SK-N-SH treated with all-trans-retinoic acid at 6 μM for 48 hours (cell line): ENCODE measurements around the gene DYNC1H1.
A peak's percentile ranks its signal among the peaks of the same experiment; 100 is the strongest.

Source experiments
- ATAC-seq: fragments of 200-7000 bp; cut with Tn5 transposase; 3 replicates; pipeline ENCODE4 v1.9.1; 2020; ENCODE audit warnings: mild to moderate bottlenecking, moderate library complexity
- ARNTL ChIP-seq: fragments of 450-650 bp; formaldehyde crosslinking; IDR thresholded peaks from 2 replicates; pipeline ENCODE4 v1.5.0; 2020; ENCODE audit warnings: low read depth, mild to moderate bottlenecking, moderate library complexity, borderline replicate concordance
- BACH2 ChIP-seq: fragments of 250-450 bp; sonication (Bioruptor Pico); IDR thresholded peaks from 2 replicates; pipeline ENCODE4 v1.9.0; 2021; ENCODE audit warnings: mild to moderate bottlenecking, borderline replicate concordance
- CREB5 ChIP-seq: fragments of 250-450 bp; sonication (Bioruptor Pico); IDR thresholded peaks from 2 replicates; pipeline ENCODE4 v1.5.1; 2020; ENCODE audit warnings: low read depth, mild to moderate bottlenecking, moderate library complexity
- CSRNP3 ChIP-seq: fragments of 250-450 bp; sonication (Bioruptor Pico); IDR thresholded peaks from 2 replicates; pipeline ENCODE4 v1.5.1; 2021; ENCODE audit warnings: mild to moderate bottlenecking, moderate library complexity
- ESRRG ChIP-seq: fragments of 250-450 bp; sonication (Bioruptor Pico); IDR thresholded peaks from 2 replicates; pipeline ENCODE4 v1.6.1; 2021; ENCODE audit warnings: mild to moderate bottlenecking
- GLIS3 ChIP-seq: fragments of 250-450 bp; sonication (Bioruptor Pico); IDR thresholded peaks from 2 replicates; pipeline ENCODE4 v1.5.0; 2020; ENCODE audit warnings: mild to moderate bottlenecking, moderate library complexity
- OSR1 ChIP-seq: fragments of 250-450 bp; sonication (Bioruptor Pico); IDR thresholded peaks from 2 replicates; pipeline ENCODE4 v1.8.0; 2022; ENCODE audit warnings: moderate library complexity, mild to moderate bottlenecking, inconsistent platforms
- PATZ1 ChIP-seq: fragments of 250-450 bp; sonication (Bioruptor Pico); IDR thresholded peaks from 2 replicates; pipeline ENCODE4 v1.8.0; 2020; ENCODE audit warnings: mild to moderate bottlenecking, moderate library complexity, borderline replicate concordance
- PPARA ChIP-seq: fragments of 250-450 bp; sonication (Bioruptor Pico); IDR thresholded peaks from 2 replicates; pipeline ENCODE4 v1.5.0; 2020; ENCODE audit warnings: mild to moderate bottlenecking, borderline replicate concordance
- RARB ChIP-seq: fragments of 250-450 bp; sonication (Bioruptor Pico); IDR thresholded peaks from 2 replicates; pipeline ENCODE4 v1.8.0; 2021; ENCODE audit warnings: mild to moderate bottlenecking, moderate library complexity
- TCF4 ChIP-seq: fragments of 250-450 bp; sonication (Bioruptor Pico); IDR thresholded peaks from 2 replicates; pipeline ENCODE4 v1.8.0; 2021; ENCODE audit warnings: mild to moderate bottlenecking, moderate library complexity, borderline replicate concordance
- TSHZ2 ChIP-seq: fragments of 250-450 bp; sonication (Bioruptor Pico); IDR thresholded peaks from 2 replicates; pipeline ENCODE4 v1.5.0; 2020; ENCODE audit warnings: mild to moderate bottlenecking, moderate library complexity
- ZC3H10 ChIP-seq: fragments of 250-450 bp; sonication (Bioruptor Pico); IDR thresholded peaks from 2 replicates; pipeline ENCODE4 v1.5.1; 2021; ENCODE audit warnings: mild to moderate bottlenecking, moderate library complexity
- ZFP3 ChIP-seq: fragments of 250-450 bp; sonication (Bioruptor Pico); IDR thresholded peaks from 2 replicates; pipeline ENCODE4 v1.5.0; 2020; ENCODE audit warnings: mild to moderate bottlenecking, moderate library complexity
- ZFP30 ChIP-seq: fragments of 450-650 bp; formaldehyde crosslinking; IDR thresholded peaks from 2 replicates; pipeline ENCODE4 v1.5.0; 2022; ENCODE audit warnings: mild to moderate bottlenecking, moderate library complexity
- ZNF565 ChIP-seq: fragments of 450-650 bp; formaldehyde crosslinking; conservative IDR thresholded peaks from 2 replicates; pipeline ENCODE4 v1.5.0; 2020; ENCODE audit warnings: low read depth, mild to moderate bottlenecking, moderate library complexity
- ZNF70 ChIP-seq: fragments of 450-650 bp; formaldehyde crosslinking; IDR thresholded peaks from 2 replicates; pipeline ENCODE4 v1.5.0; 2020; ENCODE audit warnings: mild to moderate bottlenecking, moderate library complexity
- ZNF8 ChIP-seq: fragments of 450-650 bp; formaldehyde crosslinking; IDR thresholded peaks from 2 replicates; pipeline ENCODE4 v1.5.0; 2020; ENCODE audit warnings: mild to moderate bottlenecking, moderate library complexity
- TF ChIP-seq, protein P1 (sequence below): fragments of 250-450 bp; sonication (Bioruptor Pico); IDR thresholded peaks from 2 replicates; pipeline ENCODE4 v1.8.0; 2021; ENCODE audit warnings: low read depth, mild to moderate bottlenecking, moderate library complexity, borderline replicate concordance

DYNC1H1 gene

DNA sequence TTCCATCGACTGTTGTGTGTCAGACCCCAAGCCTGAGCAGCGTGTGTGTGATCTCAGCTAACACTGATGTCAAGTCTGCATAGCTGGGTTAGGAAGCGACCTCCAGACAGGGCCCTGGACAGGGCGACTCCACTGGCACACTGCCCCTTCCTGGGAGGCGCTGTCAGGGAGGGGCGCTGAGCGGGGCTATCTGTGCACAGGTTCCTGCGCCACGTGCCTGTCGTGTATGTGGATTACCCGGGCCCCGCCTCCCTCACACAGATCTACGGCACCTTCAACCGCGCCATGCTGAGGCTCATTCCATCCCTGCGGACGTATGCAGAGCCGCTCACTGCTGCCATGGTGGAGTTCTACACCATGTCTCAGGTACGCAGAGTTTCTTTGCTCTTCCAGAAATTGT lies 53.9 kb downstream of the DYNC1H1 start (continued):
- TF ChIP-seq ZNF70 (CRISPR knock-in tag) (no peak), PATZ1 (CRISPR knock-in tag) (no peak)

GRCh38 chr14:102019006-102019540 lies 54.7 kb downstream of the DYNC1H1 start:
- no peak for ATAC-seq
- TF ChIP-seq, protein P1, sequence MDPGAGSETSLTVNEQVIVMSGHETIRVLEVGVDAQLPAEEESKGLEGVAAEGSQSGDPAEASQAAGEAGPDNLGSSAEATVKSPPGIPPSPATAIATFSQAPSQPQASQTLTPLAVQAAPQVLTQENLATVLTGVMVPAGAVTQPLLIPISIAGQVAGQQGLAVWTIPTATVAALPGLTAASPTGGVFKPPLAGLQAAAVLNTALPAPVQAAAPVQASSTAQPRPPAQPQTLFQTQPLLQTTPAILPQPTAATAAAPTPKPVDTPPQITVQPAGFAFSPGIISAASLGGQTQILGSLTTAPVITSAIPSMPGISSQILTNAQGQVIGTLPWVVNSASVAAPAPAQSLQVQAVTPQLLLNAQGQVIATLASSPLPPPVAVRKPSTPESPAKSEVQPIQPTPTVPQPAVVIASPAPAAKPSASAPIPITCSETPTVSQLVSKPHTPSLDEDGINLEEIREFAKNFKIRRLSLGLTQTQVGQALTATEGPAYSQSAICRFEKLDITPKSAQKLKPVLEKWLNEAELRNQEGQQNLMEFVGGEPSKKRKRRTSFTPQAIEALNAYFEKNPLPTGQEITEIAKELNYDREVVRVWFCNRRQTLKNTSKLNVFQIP, result no peak
- TF ChIP-seq PPARA (no peak), OSR1 (CRISPR knock-in tag) (no peak), PATZ1 (CRISPR knock-in tag) (no peak), ARNTL (CRISPR knock-in tag) (no peak), TSHZ2 (no peak), GLIS3 (CRISPR knock-in tag) (no peak), TCF4 (CRISPR knock-in tag) (no peak), ZFP3 (no peak), ZNF8 (CRISPR knock-in tag) (no peak), ZNF565 (CRISPR knock-in tag) (no peak), BACH2 (CRISPR knock-in tag) (no peak), ESRRG (CRISPR knock-in tag) (no peak)

DNA sequence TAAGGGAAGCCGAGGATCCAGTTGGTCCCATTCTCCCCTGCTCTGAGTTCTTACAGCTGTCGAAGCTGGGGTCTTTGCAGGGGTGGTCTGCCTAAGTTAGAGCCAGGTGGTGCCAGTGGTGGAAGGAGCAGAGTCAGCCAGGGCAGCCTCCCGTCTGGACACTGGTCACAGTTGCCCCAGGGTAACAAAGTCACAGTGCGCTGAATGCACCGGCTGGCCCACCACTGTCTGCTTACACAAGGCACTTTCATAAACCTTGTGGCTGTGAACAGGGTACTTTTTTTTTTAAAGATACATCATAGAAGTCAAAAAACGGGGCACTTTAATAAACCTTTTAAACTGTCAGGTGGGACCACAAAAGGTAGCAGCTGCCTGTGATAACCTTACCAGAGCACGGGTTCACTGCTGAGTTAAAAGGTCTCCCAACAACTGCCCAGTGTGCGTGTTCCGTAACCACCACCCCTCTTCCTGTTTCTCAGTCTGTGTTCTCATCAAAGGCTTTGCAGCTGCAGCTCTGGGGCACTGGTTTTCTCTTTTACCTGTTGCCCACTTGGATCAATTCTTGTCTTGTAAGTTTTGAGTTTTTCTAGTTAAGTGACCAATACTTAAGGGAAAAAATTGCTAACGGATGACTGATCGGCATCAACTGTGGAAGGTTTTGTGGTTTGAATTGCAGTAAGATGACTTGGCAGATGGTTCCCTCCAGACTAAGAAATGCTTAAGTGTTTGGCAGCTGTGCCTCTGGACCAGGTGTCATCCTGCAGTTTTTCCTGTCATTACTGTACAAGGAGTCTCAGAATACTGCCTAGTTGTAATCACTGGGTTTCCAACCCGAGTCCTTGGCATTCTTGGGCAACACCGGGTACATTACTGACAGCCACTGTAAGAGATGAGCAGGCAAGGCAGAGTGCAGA lies 55.9 kb downstream of the DYNC1H1 start:
- ATAC-seq, result peak; percentile 11; the same call in 2 of the 3 replicates
- TF ChIP-seq CSRNP3 (CRISPR knock-in tag), result no peak
- no peak for TF ChIP-seq RARB (CRISPR knock-in tag)
- no peak for TF ChIP-seq OSR1 (CRISPR knock-in tag)
- no peak for TF ChIP-seq ZNF70 (CRISPR knock-in tag)
- TF ChIP-seq CREB5 (CRISPR knock-in tag), result no peak
- no peak for TF ChIP-seq TCF4 (CRISPR knock-in tag)
- TF ChIP-seq ESRRG (CRISPR knock-in tag), result no peak
- no peak for TF ChIP-seq ARNTL (CRISPR knock-in tag)
- no peak for TF ChIP-seq ZC3H10 (CRISPR knock-in tag)
- no peak for TF ChIP-seq ZFP30 (CRISPR knock-in tag)
- TF ChIP-seq PATZ1 (CRISPR knock-in tag), result no peak
- TF ChIP-seq TSHZ2, result no peak
- no peak for TF ChIP-seq ZNF8 (CRISPR knock-in tag)
